Fibroblast of the aortic adventitia (primary cell): ENCODE data around the gene HDAC8. TPM values are rescaled to one million over a fixed set of nuclear protein-coding genes. Genes with fewer than 3 reads are reported as not detected.
A peak's percentile ranks its signal among the peaks of the same experiment; 100 is the strongest.

Experiments used
- DNase-seq: peaks from one replicate; pipeline ENCODE4 v3.0.0-alpha.2; 2010; ENCODE audit warnings: low read depth
- H3K4me3 ChIP-seq: 2 replicates; pipeline ENCODE4 v1.5.1; 2011; ENCODE audit warnings: low read depth, mild to moderate bottlenecking, control low read depth, low read length, moderate library complexity
- total RNA-seq: library from RNA; depleted of rRNA; stranded (reverse); fragments of >200 nt; gene quantifications from 2 replicates; pipeline ENCODE4 v1.2.3, GENCODE V29; 2012; ENCODE audit warnings: low replicate concordance
- TF ChIP-seq, protein P1 (sequence below): IDR thresholded peaks from 2 replicates; pipeline ENCODE4 v1.5.1; 2011; ENCODE audit warnings: mild to moderate bottlenecking, low read length, control low read depth, inconsistent platforms; ENCODE audit not compliant: insufficient read depth

Gene HDAC8
- total RNA-seq, 1 donor, result 18.9 TPM

DNA sequence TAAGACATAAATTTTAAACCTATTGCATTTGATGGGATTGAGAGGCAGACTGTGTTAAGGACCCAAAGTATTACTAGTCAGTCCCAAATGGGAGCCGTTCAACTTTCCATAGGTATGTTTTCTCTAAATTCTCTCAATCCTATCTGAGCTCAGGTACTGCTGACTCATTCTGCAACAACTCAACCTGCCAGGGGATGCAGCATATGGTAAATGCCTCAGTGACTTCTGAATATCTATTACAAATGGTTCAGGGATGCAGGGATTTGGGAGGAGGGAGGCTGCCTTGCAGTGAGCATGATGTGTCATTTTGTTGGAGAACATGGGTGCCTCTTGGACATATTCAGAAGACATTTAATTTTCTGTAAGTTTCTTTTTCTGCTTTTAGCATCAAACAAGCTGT, 97.3 kb downstream of the HDAC8 start:
- TF ChIP-seq, protein P1, sequence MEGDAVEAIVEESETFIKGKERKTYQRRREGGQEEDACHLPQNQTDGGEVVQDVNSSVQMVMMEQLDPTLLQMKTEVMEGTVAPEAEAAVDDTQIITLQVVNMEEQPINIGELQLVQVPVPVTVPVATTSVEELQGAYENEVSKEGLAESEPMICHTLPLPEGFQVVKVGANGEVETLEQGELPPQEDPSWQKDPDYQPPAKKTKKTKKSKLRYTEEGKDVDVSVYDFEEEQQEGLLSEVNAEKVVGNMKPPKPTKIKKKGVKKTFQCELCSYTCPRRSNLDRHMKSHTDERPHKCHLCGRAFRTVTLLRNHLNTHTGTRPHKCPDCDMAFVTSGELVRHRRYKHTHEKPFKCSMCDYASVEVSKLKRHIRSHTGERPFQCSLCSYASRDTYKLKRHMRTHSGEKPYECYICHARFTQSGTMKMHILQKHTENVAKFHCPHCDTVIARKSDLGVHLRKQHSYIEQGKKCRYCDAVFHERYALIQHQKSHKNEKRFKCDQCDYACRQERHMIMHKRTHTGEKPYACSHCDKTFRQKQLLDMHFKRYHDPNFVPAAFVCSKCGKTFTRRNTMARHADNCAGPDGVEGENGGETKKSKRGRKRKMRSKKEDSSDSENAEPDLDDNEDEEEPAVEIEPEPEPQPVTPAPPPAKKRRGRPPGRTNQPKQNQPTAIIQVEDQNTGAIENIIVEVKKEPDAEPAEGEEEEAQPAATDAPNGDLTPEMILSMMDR, result no peak
- DNase-seq, result no peak
- H3K4me3 ChIP-seq, result no peak overlapping the region

DNA sequence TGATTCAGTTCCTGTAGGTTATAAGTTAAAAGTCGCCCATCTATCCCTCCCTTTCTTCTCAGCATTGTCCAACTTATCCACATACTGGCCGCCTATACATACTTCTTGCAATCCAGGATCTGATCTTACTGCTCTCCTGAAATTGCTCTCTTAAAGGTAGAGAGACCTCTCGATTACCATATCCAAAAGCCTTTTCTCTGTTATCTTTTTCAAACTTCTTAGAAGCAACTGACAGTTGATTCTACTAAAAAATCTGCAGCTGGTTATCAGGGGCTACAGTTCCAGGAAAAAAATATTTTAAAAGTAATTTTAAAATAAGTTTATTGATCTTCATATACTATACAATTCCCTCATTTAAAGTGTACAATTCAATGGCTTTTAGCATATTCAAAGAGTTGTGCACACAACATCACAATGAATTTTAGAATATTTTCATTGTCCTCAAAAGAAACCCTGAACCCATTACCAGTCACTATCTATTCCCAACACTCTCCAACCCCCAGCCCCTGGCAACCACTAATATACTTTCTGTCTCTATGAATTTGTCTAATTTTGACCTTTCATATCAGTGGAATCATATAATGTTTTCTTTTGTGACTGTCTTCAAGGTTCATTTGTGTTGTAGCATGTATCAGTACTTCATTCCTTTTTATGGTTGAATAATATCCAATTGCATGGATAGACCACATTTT, 102.0 kb downstream of the HDAC8 start:
- DNase-seq, result no peak
- H3K4me3 ChIP-seq, result no peak overlapping the region
- TF ChIP-seq, protein P1, result no peak

DNA sequence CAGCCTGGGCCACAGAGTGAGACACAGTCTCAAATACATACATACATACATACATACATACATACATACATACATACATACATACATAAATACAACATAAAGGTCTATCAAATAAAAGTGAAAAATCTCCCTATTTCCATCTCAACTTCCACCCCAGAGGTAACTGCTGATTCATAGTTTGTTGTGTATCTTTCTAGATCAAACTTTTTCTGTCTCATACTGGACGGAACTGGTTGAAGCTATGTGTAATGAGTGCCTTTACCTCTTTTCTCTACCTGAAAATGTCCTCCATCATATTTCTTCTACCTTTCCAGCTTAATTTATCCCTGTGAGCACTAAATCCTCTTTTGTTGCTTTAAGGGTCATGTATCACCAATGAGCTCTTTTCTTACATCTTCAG, 102.5 kb downstream of the HDAC8 start:
- no peak overlapping the region for H3K4me3 ChIP-seq
- DNase-seq, result no peak
- TF ChIP-seq, protein P1, result no peak

DNA sequence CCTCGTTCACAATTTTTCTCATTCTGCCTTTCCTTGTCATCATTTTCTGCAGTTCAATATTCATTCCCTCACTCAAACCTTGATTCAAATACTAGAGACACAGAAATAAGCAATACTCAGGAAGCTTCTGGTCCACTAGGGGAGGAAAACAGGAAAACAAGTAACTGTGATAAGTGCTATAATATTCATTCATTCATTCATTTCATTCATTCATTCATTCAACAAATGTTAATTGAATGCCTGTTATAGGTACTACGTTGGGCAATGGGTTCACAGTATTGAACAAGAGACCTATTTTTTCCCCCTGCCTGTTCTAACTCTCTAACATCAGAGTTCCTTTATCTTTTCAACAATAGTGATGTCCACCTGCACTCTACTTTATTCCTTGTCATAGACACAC, 104.0 kb downstream of the HDAC8 start:
- TF ChIP-seq, protein P1, result no peak
- DNase-seq, result no peak
- no peak overlapping the region for H3K4me3 ChIP-seq

DNA sequence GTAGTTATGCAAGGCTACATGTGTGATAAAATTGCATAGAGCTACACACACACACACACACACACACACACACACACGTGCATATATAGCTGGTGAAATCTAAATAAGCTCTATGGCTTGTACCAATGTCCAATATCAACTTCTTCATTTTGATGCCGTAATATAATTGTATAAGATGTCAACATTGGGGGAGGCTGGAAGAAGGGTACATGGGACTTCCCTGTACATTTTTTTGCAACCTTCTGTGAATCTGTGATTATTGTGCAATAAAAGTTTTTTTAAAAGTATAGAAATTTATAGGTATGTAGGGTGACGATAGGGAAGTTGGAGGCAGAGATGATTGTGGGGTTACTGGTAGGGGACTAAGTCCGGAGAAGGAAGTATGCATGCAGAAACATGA, 105.5 kb downstream of the HDAC8 start:
- TF ChIP-seq, protein P1, result no peak
- no peak overlapping the region for H3K4me3 ChIP-seq
- DNase-seq, result no peak

DNA sequence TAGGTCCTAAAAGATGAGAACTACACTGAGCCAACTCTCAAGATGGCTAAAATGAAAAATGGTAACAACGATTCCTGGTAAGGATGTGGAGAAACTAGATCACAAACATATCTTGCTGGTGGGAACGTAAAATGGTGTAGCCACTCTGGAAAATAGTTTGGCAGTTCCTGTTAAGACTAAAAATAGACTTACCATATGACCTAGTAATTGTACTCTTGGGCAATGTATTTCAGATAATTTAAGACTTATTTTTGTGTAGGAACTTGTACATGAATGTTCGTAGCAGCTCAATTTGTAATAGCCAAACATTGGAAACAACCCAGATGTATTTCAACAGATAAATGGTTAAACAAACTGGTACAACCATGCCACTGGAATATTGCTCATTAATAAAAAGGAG, 106.2 kb downstream of the HDAC8 start:
- peak; percentile 7 for DNase-seq

More for the DNA sequence above, 106.2 kb downstream of the HDAC8 start:
- no peak overlapping the region for H3K4me3 ChIP-seq
- TF ChIP-seq, protein P1, result no peak
